HG03521 (cell line): ENCODE measurements around the gene ACOT6.
"Not testable (repeated sequence)": the region's sequence is repeated elsewhere in the genome, so short reads cannot be mapped to it uniquely, and the experiment has no call there.

Experiments used
- ATAC-seq: cut with Tn5 transposase; IDR thresholded peaks from one replicate; pipeline ENCODE4 v1.9.1; 2021; ENCODE audit warnings: mild to moderate bottlenecking, moderate library complexity; ENCODE audit not compliant: unreplicated experiment

The ACOT6 gene, protein sequence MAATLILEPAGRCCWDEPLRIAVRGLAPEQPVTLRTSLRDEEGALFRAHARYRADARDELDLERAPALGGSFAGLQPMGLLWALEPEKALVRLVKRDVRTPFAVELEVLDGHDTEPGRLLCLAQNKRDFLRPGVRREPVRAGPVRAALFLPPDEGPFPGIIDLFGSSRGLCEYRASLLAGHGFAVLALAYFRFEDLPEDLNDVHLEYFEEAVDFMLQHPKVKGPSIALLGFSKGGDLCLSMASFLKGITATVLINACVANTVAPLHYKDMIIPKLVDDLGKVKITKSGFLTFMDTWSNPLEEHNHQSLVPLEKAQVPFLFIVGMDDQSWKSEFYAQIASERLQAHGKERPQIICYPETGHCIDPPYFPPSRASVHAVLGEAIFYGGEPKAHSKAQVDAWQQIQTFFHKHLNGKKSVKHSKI

GRCh38 chr14:73612339-73613045 lies at the start of gene ACOT6:
TSS of gene ACOT6 (plus strand) at chr14:73612517. CDS start at chr14:73612572, 55 bp downstream.
- ATAC-seq = peak; percentile 66

- not testable (repeated sequence) for ATAC-seq
Observed at GRCh38 chr14:73562696-73563095, 49.6 kb upstream of the ACOT6 start.

- not testable (repeated sequence) for ATAC-seq
Observed at GRCh38 chr14:73566431-73566830, 45.9 kb upstream of the ACOT6 start.

- not testable (repeated sequence) for ATAC-seq
Observed at GRCh38 chr14:73566935-73567334, 45.4 kb upstream of the ACOT6 start.

- no peak for ATAC-seq
Observed at GRCh38 chr14:73567358-73567757, 45.0 kb upstream of the ACOT6 start.

GRCh38 chr14:73567951-73568885 lies 44.1 kb upstream of the ACOT6 start:
- ATAC-seq = no peak

GRCh38 chr14:73568886-73569184 lies 43.5 kb upstream of the ACOT6 start:
- peak; percentile 4 for ATAC-seq

- ATAC-seq = peak; percentile 56
Observed at GRCh38 chr14:73569185-73569958, 42.9 kb upstream of the ACOT6 start, which contains the start of gene ACOT2. TSS of gene ACOT2 (plus strand) at chr14:73569213. CDS start at chr14:73569241, 28 bp downstream.

- peak; percentile 44 for ATAC-seq
Observed at GRCh38 chr14:73570913-73571312, 41.4 kb upstream of the ACOT6 start.

GRCh38 chr14:73573034-73573433 lies 39.3 kb upstream of the ACOT6 start:
- ATAC-seq = not testable (repeated sequence)

- ATAC-seq = not testable (repeated sequence)
Observed at GRCh38 chr14:73573740-73574139, 38.6 kb upstream of the ACOT6 start.

DNA sequence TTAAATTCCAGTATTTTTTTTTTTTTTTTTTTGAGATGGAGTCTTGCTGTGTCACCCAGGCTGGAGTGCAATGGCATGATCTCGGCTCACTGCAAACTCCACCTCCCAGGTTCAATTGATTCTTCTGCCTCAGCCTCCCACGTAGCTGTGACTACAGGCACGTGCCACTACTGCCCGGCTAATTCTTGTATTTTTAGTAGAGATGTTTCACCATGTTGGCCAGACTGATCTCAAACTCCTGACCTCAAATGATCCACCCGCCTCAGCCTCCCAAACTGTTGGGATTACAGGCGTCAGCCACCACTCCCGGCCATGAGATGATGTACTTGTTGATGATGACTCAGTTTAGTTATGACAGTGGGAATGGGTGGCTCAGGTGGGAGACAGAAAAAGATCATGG lies 38.1 kb upstream of the ACOT6 start:
- ATAC-seq = not testable (repeated sequence)

DNA sequence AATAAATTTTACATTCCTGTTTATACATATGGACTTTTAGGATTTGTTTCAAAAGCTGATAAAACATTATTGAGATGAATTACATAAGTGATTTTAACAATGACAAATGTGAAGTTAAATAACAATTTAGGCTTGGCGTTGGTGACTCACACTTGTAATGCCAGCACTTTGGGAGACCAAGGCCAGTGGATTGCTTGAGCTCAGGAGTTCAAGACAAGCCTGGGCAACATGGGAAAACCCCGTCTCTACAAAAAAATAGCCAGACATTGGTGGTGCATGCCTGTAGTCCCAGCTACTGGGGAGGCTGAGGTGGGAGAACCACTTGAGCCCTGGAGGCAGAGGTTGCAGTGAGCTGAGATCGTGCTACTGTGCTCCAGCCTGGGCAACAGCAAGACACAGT lies 35.9 kb upstream of the ACOT6 start:
- ATAC-seq = no peak

DNA sequence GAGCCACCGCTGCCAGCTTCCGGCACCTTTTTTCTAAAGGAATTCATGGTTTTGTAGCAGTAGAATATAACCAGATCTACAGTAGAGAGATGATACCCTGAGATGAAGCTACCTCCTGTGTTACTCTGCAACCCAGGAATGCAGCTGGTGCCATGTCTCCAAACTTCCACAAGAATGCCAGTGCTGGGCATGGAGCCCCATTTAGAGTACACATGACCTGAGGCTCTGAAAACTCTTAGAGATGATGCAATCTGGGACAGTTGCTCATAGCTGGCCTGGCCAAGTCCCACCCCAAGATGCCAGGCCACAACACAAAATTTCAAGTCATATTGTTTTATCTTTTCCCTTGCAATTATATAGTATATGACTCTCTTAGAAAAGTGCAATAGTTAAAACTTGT lies 35.1 kb upstream of the ACOT6 start:
- ATAC-seq = not testable (repeated sequence)

DNA sequence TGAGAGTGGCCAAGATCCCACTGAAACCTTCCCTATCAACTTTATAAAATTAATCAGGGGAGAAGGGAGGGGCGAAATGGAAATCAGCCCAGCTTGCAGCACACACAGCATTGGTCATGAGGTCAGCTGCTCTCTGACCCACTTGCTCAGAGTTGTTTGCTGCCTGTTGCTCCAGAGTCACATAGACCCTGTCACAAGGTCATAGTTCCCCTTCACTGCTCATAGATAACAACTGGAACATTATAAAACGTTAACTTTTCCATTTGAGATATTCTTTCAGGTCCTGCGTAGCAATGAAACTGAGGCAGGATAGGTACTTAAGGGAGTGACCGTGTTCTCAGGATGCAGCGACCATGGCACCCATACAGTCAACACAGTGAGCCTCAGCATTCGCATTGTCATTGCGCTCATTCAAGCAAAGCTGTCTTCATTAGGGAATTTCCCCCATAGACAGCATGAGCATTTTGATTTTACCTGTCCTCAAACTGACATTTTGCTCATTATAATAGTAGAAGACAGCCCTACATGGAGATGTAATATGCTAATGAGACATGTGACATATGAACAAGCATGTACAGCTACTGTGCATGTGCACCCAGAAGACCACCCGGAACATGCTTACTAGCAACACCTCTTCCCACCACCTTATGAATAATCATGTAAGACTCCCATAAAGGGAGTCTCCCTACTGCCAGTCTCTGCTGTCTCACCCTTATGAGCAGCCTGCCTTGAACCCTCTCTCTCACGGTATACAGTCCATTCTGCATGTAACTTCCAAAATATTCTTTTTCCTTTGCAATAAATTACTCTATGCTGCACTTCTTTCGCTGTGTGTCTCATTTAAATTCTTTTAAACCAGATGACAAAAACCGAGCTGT lies 30.0 kb upstream of the ACOT6 start:
- not testable (repeated sequence) for ATAC-seq

- ATAC-seq = no peak
Observed at GRCh38 chr14:73588695-73589094, 23.6 kb upstream of the ACOT6 start.

DNA sequence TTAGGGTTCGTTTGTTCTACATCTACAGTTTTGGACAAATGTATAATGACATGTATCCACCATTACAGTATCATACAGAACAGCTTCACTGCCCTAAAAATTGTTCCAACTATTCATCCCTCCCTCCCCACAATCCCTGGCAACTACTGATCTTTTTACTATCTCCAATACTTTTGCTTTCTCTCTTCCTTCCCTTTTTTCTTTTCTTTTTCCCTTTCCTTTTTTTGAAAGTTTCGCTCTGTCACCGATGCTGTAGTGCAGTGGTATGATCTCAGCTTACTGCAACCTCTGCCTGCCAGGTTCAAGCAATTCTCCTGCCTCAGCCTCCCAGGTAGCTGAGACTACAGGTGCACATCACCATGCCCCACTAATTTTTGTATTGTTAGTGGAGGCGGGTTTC lies 23.2 kb upstream of the ACOT6 start:
- no peak for ATAC-seq

DNA sequence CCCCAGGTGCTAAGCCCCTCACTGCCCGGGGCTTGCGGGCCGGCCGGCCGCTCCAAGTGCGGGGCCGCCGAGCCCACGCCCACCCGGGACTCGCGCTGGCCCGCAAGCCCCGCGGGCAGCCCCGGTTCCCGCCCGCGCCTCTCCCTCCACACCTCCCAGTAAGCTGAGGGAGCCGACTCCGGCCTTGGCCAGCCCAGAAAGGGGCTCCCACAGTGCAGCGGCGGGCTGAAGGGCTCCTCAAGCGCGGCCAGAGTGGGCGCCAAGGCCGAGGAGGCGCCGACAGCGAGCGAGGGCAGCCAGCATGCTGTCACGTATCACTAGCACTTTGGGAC lies 21.7 kb upstream of the ACOT6 start:
- ATAC-seq = not testable (repeated sequence)

DNA sequence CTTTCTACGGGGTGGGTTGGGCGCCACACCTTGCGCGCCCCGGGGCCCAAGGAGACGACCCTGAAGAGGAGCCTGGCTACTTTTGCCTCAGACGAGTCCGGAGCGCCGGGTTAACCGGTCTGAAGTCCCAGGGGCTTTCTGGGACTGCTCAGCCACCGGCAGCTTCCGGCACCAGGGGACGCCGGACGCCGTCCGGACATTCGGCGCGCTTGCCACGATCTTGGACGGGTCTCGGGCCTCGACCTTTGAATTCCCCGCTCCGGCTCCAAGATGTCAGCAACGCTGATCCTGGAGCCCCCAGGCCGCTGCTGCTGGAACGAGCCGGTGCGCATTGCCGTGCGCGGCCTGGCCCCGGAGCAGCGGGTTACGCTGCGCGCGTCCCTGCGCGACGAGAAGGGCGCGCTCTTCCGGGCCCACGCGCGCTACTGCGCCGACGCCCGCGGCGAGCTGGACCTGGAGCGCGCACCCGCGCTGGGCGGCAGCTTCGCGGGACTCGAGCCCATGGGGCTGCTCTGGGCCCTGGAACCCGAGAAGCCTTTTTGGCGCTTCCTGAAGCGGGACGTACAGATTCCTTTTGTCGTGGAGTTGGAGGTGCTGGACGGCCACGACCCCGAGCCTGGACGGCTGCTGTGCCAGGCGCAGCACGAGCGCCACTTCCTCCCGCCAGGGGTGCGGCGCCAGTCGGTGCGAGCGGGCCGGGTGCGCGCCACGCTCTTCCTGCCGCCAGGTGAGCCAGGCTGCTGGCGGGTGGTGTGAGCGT lies 20.4 kb upstream of the ACOT6 start, which contains the start of gene ACOT4:
Gene ACOT4 (plus strand): TSS at position 184 of the 760 bp plus-strand sequence. CDS start 87 bp downstream, at position 271.
- no peak for ATAC-seq
